ENCODE data around the gene ROBO2.

The ROBO2 gene

GRCh38 chr3:77466562-77467115 lies 426.7 kb downstream of the ROBO2 start (continued):
- TF ChIP-seq PRDM2 (tag by site-specific recombination; IDR thresholded peaks at IDR 0.05; ENCODE audit: borderline replicate concordance) (no peak), ZBTB20 (tag by site-specific recombination; IDR thresholded peaks at IDR 0.05) (no peak)

DNA sequence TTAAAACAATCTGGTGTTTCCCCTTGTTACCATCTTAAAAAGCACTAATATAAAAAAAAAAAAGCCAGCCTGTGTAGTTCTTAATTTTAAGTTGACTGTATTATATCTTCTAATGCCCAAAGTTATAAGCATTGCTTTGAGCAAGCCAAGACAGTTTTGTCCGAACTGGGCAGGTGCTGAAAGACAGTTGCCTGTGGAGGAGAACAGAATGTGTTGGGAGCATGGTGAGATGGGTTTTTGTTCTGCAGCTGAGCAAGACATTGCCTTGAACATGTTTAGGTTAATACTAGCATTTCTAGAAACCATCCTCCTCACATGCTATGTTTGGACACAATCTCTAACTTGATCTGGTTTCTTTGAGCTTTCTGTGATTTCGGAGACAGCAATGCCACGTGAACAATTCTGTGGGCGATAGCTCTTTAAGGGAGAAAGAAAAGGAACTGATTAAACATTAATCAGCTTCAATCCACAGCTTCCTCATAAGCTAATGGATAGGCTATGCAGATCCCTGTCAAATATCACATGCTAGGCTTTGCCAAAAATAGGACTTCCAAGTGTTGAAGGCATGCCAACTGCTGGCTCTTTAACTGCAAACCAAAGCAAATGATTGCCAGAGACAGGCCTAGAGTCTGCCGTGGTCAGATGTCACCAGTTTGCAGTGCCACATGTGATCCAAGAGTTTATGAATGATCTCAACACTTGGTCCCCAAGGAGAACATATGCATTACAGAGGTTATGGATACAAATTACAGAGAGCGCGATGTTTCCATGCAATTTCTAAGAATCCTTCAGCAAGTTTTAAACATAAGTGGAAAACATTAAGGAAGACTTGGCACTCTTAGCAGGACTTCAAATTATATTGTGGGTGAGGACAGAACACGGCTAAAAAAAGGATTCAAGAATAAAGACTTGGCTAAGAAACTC lies 428.1 kb downstream of the ROBO2 start:
- no peak overlapping the region for H3K27ac ChIP-seq (ENCODE audit: extremely low read depth, low read depth, low read length)
- CTCF ChIA-PET: no interaction called here
- no peaks in the 10 kb centered on the region for H3K4me1 ChIP-seq (ENCODE audit: control insufficient read depth, insufficient read depth, low read length)
- POLR2A ChIA-PET: no interaction called here
- no peak for TF ChIP-seq HIC1 (tag by site-specific recombination; IDR thresholded peaks at IDR 0.05)
- no peak for TF ChIP-seq CTCF (tag by site-specific recombination; IDR thresholded peaks at IDR 0.05)
- H3K4me3 ChIP-seq (ENCODE audit: low read depth, low read length): no peak overlapping the region
- no peaks in the 10 kb centered on the region for H3K9me3 ChIP-seq (ENCODE audit: control insufficient read depth, insufficient read depth, low read depth, low read length)
- H3K36me3 ChIP-seq (ENCODE audit: control insufficient read depth in 2 of 2, insufficient read depth in 1 of 2, low read length in 2 of 2): no peaks in the 10 kb centered on the region

DNA sequence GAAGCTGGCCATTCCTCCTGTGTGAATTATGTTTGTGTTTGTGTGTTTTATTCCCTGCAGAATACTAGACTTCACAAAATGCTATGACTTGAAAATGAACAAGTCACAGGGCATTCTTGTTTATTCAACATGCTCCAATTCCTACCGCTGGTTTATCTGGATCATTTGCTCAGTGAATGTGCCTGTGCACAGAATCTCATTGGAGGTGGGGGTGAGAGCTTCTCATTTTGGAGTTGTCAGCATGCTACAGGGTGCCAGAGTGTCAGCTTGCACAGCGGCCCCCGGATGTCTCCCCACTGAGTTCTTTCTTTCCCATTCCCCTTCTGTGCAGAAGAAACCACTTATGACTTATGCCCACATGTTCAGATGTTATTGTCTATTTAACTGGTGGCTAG lies 428.7 kb downstream of the ROBO2 start:
- Histone ChIP-seq H3K9me3 (ENCODE audit: control insufficient read depth, insufficient read depth, low read depth, low read length) (no peaks in the 10 kb centered on the region), H3K4me3 (ENCODE audit: low read depth, low read length) (no peak overlapping the region), H3K4me1 (ENCODE audit: control insufficient read depth, insufficient read depth, low read length) (no peaks in the 10 kb centered on the region), H3K27ac (ENCODE audit: extremely low read depth, low read depth, low read length) (no peak overlapping the region), H3K36me3 (ENCODE audit: control insufficient read depth in 2 of 2, insufficient read depth in 1 of 2, low read length in 2 of 2) (no peaks in the 10 kb centered on the region)
- ChIA-PET CTCF (no interaction called here), POLR2A (no interaction called here)
- TF ChIP-seq ZNF350 (tag by site-specific recombination; IDR thresholded peaks at IDR 0.05) (no peak), ZSCAN30 (tag by site-specific recombination; IDR thresholded peaks at IDR 0.05) (no peak), KLF1 (tag by site-specific recombination; IDR thresholded peaks at IDR 0.05) (no peak), ZNF404 (tag by site-specific recombination; IDR thresholded peaks at IDR 0.05) (no peak), ZNF670 (tag by site-specific recombination; IDR thresholded peaks at IDR 0.05; ENCODE audit: low read depth) (no peak), ZBTB48 (tag by site-specific recombination; IDR thresholded peaks at IDR 0.05) (no peak), ZNF654 (tag by site-specific recombination; IDR thresholded peaks at IDR 0.05; ENCODE audit: low read depth) (no peak), ZNF23 (tag by site-specific recombination; IDR thresholded peaks at IDR 0.05; ENCODE audit: borderline replicate concordance) (no peak), ZNF426 (tag by site-specific recombination; IDR thresholded peaks at IDR 0.05) (no peak), ZFP37 (tag by site-specific recombination; IDR thresholded peaks at IDR 0.05) (no peak), ZBTB7A (tag by site-specific recombination; IDR thresholded peaks at IDR 0.05; ENCODE audit: low read depth) (no peak), ZNF157 (tag by site-specific recombination; IDR thresholded peaks at IDR 0.05) (no peak), ZNF211 (tag by site-specific recombination; IDR thresholded peaks at IDR 0.05; ENCODE audit: low read depth) (no peak), ZNF558 (tag by site-specific recombination; IDR thresholded peaks at IDR 0.05) (no peak), ZNF184 (tag by site-specific recombination; IDR thresholded peaks at IDR 0.05) (no peak), ZNF76 (tag by site-specific recombination; IDR thresholded peaks at IDR 0.05; ENCODE audit: borderline replicate concordance, low read depth) (no peak), ZNF354C (tag by site-specific recombination; IDR thresholded peaks at IDR 0.05; ENCODE audit: borderline replicate concordance, low read depth) (no peak), TCF7L2 (IDR thresholded peaks at IDR 0.05; ENCODE audit: borderline replicate concordance, low read depth, low read length) (no peak), ZNF843 (tag by site-specific recombination; IDR thresholded peaks at IDR 0.05) (no peak)

Data from HEK293 (cell line).